Neural progenitor cell (in vitro differentiated cells): Measurements from ENCODE around the gene MPRIP. TPM values are rescaled to one million over a fixed set of nuclear protein-coding genes. Genes with fewer than 3 reads are reported as not detected.

Experiments
- DNase-seq: peaks from one replicate; pipeline ENCODE4 v3.0.0-alpha.2; 2016; ENCODE audit warnings: low spot score
- H2AFZ ChIP-seq: fragments of 200-600 bp; sonication (generic); replicated peaks from 2 replicates; pipeline ENCODE4 v1.6.1; 2016; ENCODE audit warnings: antibody characterized with exemption
- H3F3A ChIP-seq: fragments of 200-600 bp; sonication (generic); 2 replicates; pipeline ENCODE4 v1.6.1; 2016; ENCODE audit warnings: antibody characterized with exemption, low read depth
- H3K27ac ChIP-seq: fragments of 200-600 bp; sonication (generic); 2 replicates; pipeline ENCODE4 v1.5.1; 2016; ENCODE audit warnings: mild to moderate bottlenecking
- H3K27me3 ChIP-seq: fragments of 200-600 bp; sonication (generic); 2 replicates; pipeline ENCODE4 v1.6.1; 2016; ENCODE audit warnings: mild to moderate bottlenecking, moderate library complexity
- H3K36me3 ChIP-seq: fragments of 200-600 bp; sonication (generic); 2 replicates; pipeline ENCODE4 v1.5.1; 2016
- H3K4me1 ChIP-seq: fragments of 200-600 bp; sonication (generic); 2 replicates; pipeline ENCODE4 v1.6.1; 2016; ENCODE audit warnings: mixed run types
- H3K4me2 ChIP-seq: fragments of 200-600 bp; sonication (generic); 2 replicates; pipeline ENCODE4 v1.6.1; 2016
- H3K4me3 ChIP-seq: fragments of 200-600 bp; sonication (generic); 2 replicates; pipeline ENCODE4 v1.5.1; 2016
- H3K79me2 ChIP-seq: fragments of 200-600 bp; sonication (generic); 2 replicates; pipeline ENCODE4 v1.6.1; 2016; ENCODE audit warnings: low read depth
- H3K9ac ChIP-seq: fragments of 200-600 bp; sonication (generic); 2 replicates; pipeline ENCODE4 v1.6.1; 2016
- H3K9me3 ChIP-seq: fragments of 200-600 bp; sonication (generic); 2 replicates; pipeline ENCODE4 v1.5.1; 2016; ENCODE audit warnings: low read depth
- H4K20me1 ChIP-seq: fragments of 200-600 bp; sonication (generic); 2 replicates; pipeline ENCODE4 v1.6.1; 2016; ENCODE audit warnings: low read depth
- H3K27ac Mint-ChIP-seq: 3 replicates; pipeline ENCODE4 v1.8.0; 2021; ENCODE audit warnings: mixed read lengths
- H3K27me3 Mint-ChIP-seq: 2 replicates; pipeline ENCODE4 v1.8.0; 2022; ENCODE audit warnings: low read depth, mild to moderate bottlenecking, inconsistent platforms, moderate library complexity, mixed read lengths; ENCODE audit not compliant: insufficient read depth
- H3K36me3 Mint-ChIP-seq: 3 replicates; pipeline ENCODE4 v1.8.0; 2021; ENCODE audit warnings: mixed read lengths
- H3K4me1 Mint-ChIP-seq: 3 replicates; pipeline ENCODE4 v1.8.0; 2021; ENCODE audit warnings: mixed read lengths
- H3K4me3 Mint-ChIP-seq: 3 replicates; pipeline ENCODE4 v1.8.0; 2021; ENCODE audit warnings: mild to moderate bottlenecking, moderate library complexity, mixed read lengths
- H3K9me3 Mint-ChIP-seq: 3 replicates; pipeline ENCODE4 v1.8.0; 2020; ENCODE audit warnings: mixed read lengths
- CTCF ChIP-seq: fragments of 200-600 bp; sonication (generic); IDR thresholded peaks from 2 replicates; pipeline ENCODE4 v1.5.1; 2017; ENCODE audit warnings: antibody characterized with exemption, mild to moderate bottlenecking
- EZH2 ChIP-seq: fragments of 200-600 bp; sonication (generic); IDR thresholded peaks from 2 replicates; pipeline ENCODE4 v1.6.1; 2017; ENCODE audit warnings: antibody characterized with exemption, mild to moderate bottlenecking, moderate library complexity
- EZH2phosphoT487 ChIP-seq: fragments of 200-600 bp; sonication (generic); IDR thresholded peaks from 2 replicates; pipeline ENCODE4 v1.6.1; 2017; ENCODE audit warnings: antibody characterized with exemption
- total RNA-seq: library from RNA; depleted of rRNA; stranded (reverse); fragments of >200 nt; gene quantifications from 2 replicates; pipeline ENCODE4 v1.2.3, GENCODE V29; 2015; ENCODE audit warnings: low replicate concordance

MPRIP gene
- total RNA-seq, 1 donor from 2014 or later: 42.1 TPM

- H3K27ac Mint-ChIP-seq: peak within 1 kb of the TSS; percentile 100
- peaks cover 4% of the 10 kb centered on the region for H3K27me3 Mint-ChIP-seq
- peak within 1 kb of the TSS; percentile 99 for H3K9ac ChIP-seq
- TF ChIP-seq CTCF (no peak), EZH2 (no peak), EZH2phosphoT487 (no peak)
- H4K20me1 ChIP-seq: peaks cover 22% of the 10 kb centered on the region
- no peaks in the 10 kb centered on the region for H3K27me3 ChIP-seq
- H3K79me2 ChIP-seq: peaks cover 53% of the 10 kb centered on the region
- no peaks in the 10 kb centered on the region for H3K36me3 ChIP-seq
- H3K4me1 ChIP-seq: peaks cover 9% of the 10 kb centered on the region
- peaks cover 6% of the 10 kb centered on the region for H3F3A ChIP-seq
- peak within 1 kb of the TSS; percentile 98 for H3K4me3 Mint-ChIP-seq
- H3K9me3 Mint-ChIP-seq: no peaks in the 10 kb centered on the region
- H3K4me1 Mint-ChIP-seq: peaks cover 21% of the 10 kb centered on the region
- H3K9me3 ChIP-seq: no peaks in the 10 kb centered on the region
- peaks cover 3% of the 10 kb centered on the region for H3K36me3 Mint-ChIP-seq
- peak within 1 kb of the TSS; percentile 94 for H3K4me2 ChIP-seq
- H2AFZ ChIP-seq: peak within 1 kb of the TSS; percentile 99
- peak within 1 kb of the TSS; percentile 80 for H3K4me3 ChIP-seq
- H3K27ac ChIP-seq: peak within 1 kb of the TSS; percentile 99
- DNase-seq: peak; percentile 84
These were observed 195.0 kb downstream of the MPRIP start, which contains the start of gene FLCN for GRCh38 chr17:17237026-17237799. TSS of gene FLCN (minus strand) at chr17:17237168. CDS start at chr17:17228137, 9,031 bp downstream.

GRCh38 chr17:17239832-17240231 lies 197.6 kb downstream of the MPRIP start:
- no peak overlapping the region for H3K27ac ChIP-seq
- no peak overlapping the region for H3K27ac Mint-ChIP-seq
- H3K36me3 ChIP-seq: no peaks in the 10 kb centered on the region
- no peaks in the 10 kb centered on the region for H3K27me3 ChIP-seq
- peaks cover 6% of the 10 kb centered on the region for H3F3A ChIP-seq
- H2AFZ ChIP-seq: no peak overlapping the region
- peaks cover 14% of the 10 kb centered on the region for H4K20me1 ChIP-seq
- peaks cover 30% of the 10 kb centered on the region for H3K79me2 ChIP-seq
- H3K4me3 Mint-ChIP-seq: peak overlapping the region; percentile 39
- H3K36me3 Mint-ChIP-seq: no peaks in the 10 kb centered on the region
- TF ChIP-seq CTCF (no peak), EZH2phosphoT487 (no peak), EZH2 (no peak)
- peaks cover 9% of the 10 kb centered on the region for H3K4me1 ChIP-seq
- H3K9me3 Mint-ChIP-seq: no peaks in the 10 kb centered on the region
- H3K27me3 Mint-ChIP-seq: peaks cover 4% of the 10 kb centered on the region
- DNase-seq: no peak
- no peaks in the 10 kb centered on the region for H3K9me3 ChIP-seq
- H3K4me1 Mint-ChIP-seq: peaks cover 16% of the 10 kb centered on the region
- H3K4me2 ChIP-seq: no peak overlapping the region
- H3K4me3 ChIP-seq: no peak overlapping the region
- H3K9ac ChIP-seq: no peak overlapping the region

- no peaks in the 10 kb centered on the region for H4K20me1 ChIP-seq
- no peak for DNase-seq
- H3K27me3 ChIP-seq: no peaks in the 10 kb centered on the region
- H3K9me3 ChIP-seq: no peaks in the 10 kb centered on the region
- TF ChIP-seq CTCF (no peak), EZH2phosphoT487 (no peak), EZH2 (no peak)
- H3K79me2 ChIP-seq: peaks cover 12% of the 10 kb centered on the region
- H3F3A ChIP-seq: peaks cover 11% of the 10 kb centered on the region
- H2AFZ ChIP-seq: no peak overlapping the region
- H3K4me3 ChIP-seq: no peak overlapping the region
- peaks cover 4% of the 10 kb centered on the region for H3K27me3 Mint-ChIP-seq
- H3K4me1 Mint-ChIP-seq: peaks cover 2% of the 10 kb centered on the region
- H3K36me3 Mint-ChIP-seq: no peaks in the 10 kb centered on the region
- peaks cover 4% of the 10 kb centered on the region for H3K36me3 ChIP-seq
- no peak overlapping the region for H3K27ac ChIP-seq
- no peak overlapping the region for H3K27ac Mint-ChIP-seq
- H3K4me2 ChIP-seq: no peak overlapping the region
- H3K4me3 Mint-ChIP-seq: no peak overlapping the region
- H3K4me1 ChIP-seq: no peaks in the 10 kb centered on the region
- H3K9me3 Mint-ChIP-seq: no peaks in the 10 kb centered on the region
- no peak overlapping the region for H3K9ac ChIP-seq
These were observed 199.4 kb downstream of the MPRIP start for GRCh38 chr17:17241656-17242055.
